H9 (cell line): ENCODE measurements around the gene SFRP5. TPM values are rescaled to one million over a fixed set of nuclear protein-coding genes. Genes with fewer than 3 reads are reported as not detected.

ENCODE experiments used
- DNase-seq: peaks from one replicate; pipeline ENCODE4 v3.0.0-alpha.2; 2017
- H2AFZ ChIP-seq: one replicate; pipeline ENCODE4 v1.6.1; 2013; ENCODE audit warnings: mild to moderate bottlenecking, low read length, control low read depth, moderate library complexity
- H2AK5ac ChIP-seq: 2 replicates; pipeline ENCODE4 v1.6.1; 2013; ENCODE audit warnings: low read length, control low read depth, mixed read lengths; ENCODE audit not compliant: insufficient read length
- H2BK120ac ChIP-seq: one replicate; pipeline ENCODE4 v1.6.1; 2013; ENCODE audit warnings: low read depth, mild to moderate bottlenecking, low read length, control low read depth, inconsistent platforms; ENCODE audit not compliant: poor library complexity, severe bottlenecking
- H2BK12ac ChIP-seq: 2 replicates; pipeline ENCODE4 v1.6.1; 2013; ENCODE audit warnings: low read length, control low read depth, mixed read lengths, low read depth; ENCODE audit not compliant: insufficient read length
- H2BK15ac ChIP-seq: 2 replicates; pipeline ENCODE4 v1.6.1; 2013; ENCODE audit warnings: low read depth, low read length, control low read depth
- H2BK20ac ChIP-seq: one replicate; pipeline ENCODE4 v1.6.1; 2013; ENCODE audit warnings: low read depth, mild to moderate bottlenecking, low read length, control low read depth, inconsistent platforms; ENCODE audit not compliant: poor library complexity, severe bottlenecking
- H2BK5ac ChIP-seq: 2 replicates; pipeline ENCODE4 v1.6.1; 2013; ENCODE audit warnings: low read length, control low read depth, mixed read lengths; ENCODE audit not compliant: insufficient read length
- H3K14ac ChIP-seq: 2 replicates; pipeline ENCODE4 v1.6.1; 2013; ENCODE audit warnings: low read length, control low read depth; ENCODE audit not compliant: insufficient read depth
- H3K18ac ChIP-seq: 2 replicates; pipeline ENCODE4 v1.6.1; 2013; ENCODE audit warnings: low read depth, mild to moderate bottlenecking, mixed read lengths, low read length, control low read depth; ENCODE audit not compliant: insufficient read length
- H3K23ac ChIP-seq: 2 replicates; pipeline ENCODE4 v1.6.1; 2013; ENCODE audit warnings: low read length, control low read depth, mixed read lengths, low read depth; ENCODE audit not compliant: insufficient read length
- H3K23me2 ChIP-seq: 2 replicates; pipeline ENCODE4 v1.6.1; 2013; ENCODE audit warnings: low read depth, mild to moderate bottlenecking, mixed read lengths, low read length, control low read depth; ENCODE audit not compliant: insufficient read length, poor library complexity, severe bottlenecking
- H3K27ac ChIP-seq: 2 replicates; pipeline ENCODE4 v1.5.1; 2013; ENCODE audit warnings: low read length, control low read depth, mixed read lengths, low read depth; ENCODE audit not compliant: insufficient read length
- H3K27me3 ChIP-seq: 2 replicates; pipeline ENCODE4 v1.6.1; 2013; ENCODE audit warnings: low read length, control low read depth, inconsistent platforms; ENCODE audit not compliant: insufficient read depth
- H3K4ac ChIP-seq: 2 replicates; pipeline ENCODE4 v1.6.1; 2013; ENCODE audit warnings: low read depth, mild to moderate bottlenecking, control low read depth, inconsistent platforms, low read length, moderate library complexity
- H3K4me1 ChIP-seq: 2 replicates; pipeline ENCODE4 v1.6.1; 2013; ENCODE audit warnings: low read length, control low read depth, inconsistent platforms; ENCODE audit not compliant: insufficient read depth
- H3K4me2 ChIP-seq: 2 replicates; pipeline ENCODE4 v1.6.1; 2013; ENCODE audit warnings: low read length, control low read depth, mixed read lengths; ENCODE audit not compliant: insufficient read length, insufficient read depth
- H3K56ac ChIP-seq: 2 replicates; pipeline ENCODE4 v1.6.1; 2013; ENCODE audit warnings: low read depth, mild to moderate bottlenecking, mixed read lengths, low read length, control low read depth; ENCODE audit not compliant: insufficient read length
- H3K79me1 ChIP-seq: 2 replicates; pipeline ENCODE4 v1.6.1; 2013; ENCODE audit warnings: low read depth, mild to moderate bottlenecking, moderate library complexity, low read length, control low read depth, inconsistent platforms; ENCODE audit not compliant: insufficient read depth, poor library complexity, severe bottlenecking
- H3K79me2 ChIP-seq: 2 replicates; pipeline ENCODE4 v1.6.1; 2013; ENCODE audit warnings: low read length, control low read depth, inconsistent platforms; ENCODE audit not compliant: insufficient read depth
- H3K9ac ChIP-seq: 2 replicates; pipeline ENCODE4 v1.6.1; 2013; ENCODE audit warnings: low read length, control low read depth, mixed read lengths; ENCODE audit not compliant: insufficient read length; ENCODE audit errors: extremely low read depth
- H3K9me3 ChIP-seq: one replicate; pipeline ENCODE4 v1.6.1; 2013; ENCODE audit warnings: low read depth, low read length, inconsistent platforms; ENCODE audit not compliant: control insufficient read depth
- H3T11ph ChIP-seq: one replicate; pipeline ENCODE4 v1.6.1; 2013; ENCODE audit warnings: mild to moderate bottlenecking, low read length, control low read depth, inconsistent platforms
- H4K20me1 ChIP-seq: one replicate; pipeline ENCODE4 v1.6.1; 2013; ENCODE audit not compliant: control insufficient read depth, insufficient read length, insufficient read depth
- H4K5ac ChIP-seq: 2 replicates; pipeline ENCODE4 v1.6.1; 2013; ENCODE audit warnings: low read depth, mild to moderate bottlenecking, mixed read lengths, low read length, control low read depth; ENCODE audit not compliant: insufficient read length
- H4K8ac ChIP-seq: replicated peaks from 2 replicates; pipeline ENCODE4 v1.6.1; 2013; ENCODE audit warnings: low read length, control low read depth, mixed read lengths, low read depth; ENCODE audit not compliant: insufficient read length
- H4K91ac ChIP-seq: 2 replicates; pipeline ENCODE4 v1.6.1; 2013; ENCODE audit warnings: low read depth, mild to moderate bottlenecking, moderate library complexity, mixed read lengths, low read length, control low read depth; ENCODE audit not compliant: insufficient read length
- H3K27ac Mint-ChIP-seq, 3 experiments: 2 replicates in 2 of 3; 3 replicates in 1 of 3; pipeline ENCODE4 v1.8.0; 2020 to 2021; ENCODE audit warnings: mixed read lengths in 3 of 3, mild to moderate bottlenecking in 1 of 3, moderate library complexity in 1 of 3
- H3K27me3 Mint-ChIP-seq: 2 replicates; pipeline ENCODE4 v1.8.0; 2021; ENCODE audit warnings: low read depth, mild to moderate bottlenecking, moderate library complexity, mixed read lengths
- H3K36me3 Mint-ChIP-seq, 3 experiments: 2 replicates in 2 of 3; 3 replicates in 1 of 3; pipeline ENCODE4 v1.8.0; 2020 to 2021; ENCODE audit warnings: low read depth in 3 of 3, mixed read lengths in 3 of 3; ENCODE audit not compliant: insufficient read depth in 1 of 3
- H3K4me1 Mint-ChIP-seq, 2 experiments: 2 replicates each; pipeline ENCODE4 v1.8.0; 2020; ENCODE audit warnings: mixed read lengths in 2 of 2
- H3K4me3 Mint-ChIP-seq, 2 experiments: 2 replicates in 1 of 2; 3 replicates in 1 of 2; pipeline ENCODE4 v1.8.0; 2020 to 2021; ENCODE audit warnings: mild to moderate bottlenecking in 2 of 2, mixed read lengths in 2 of 2, moderate library complexity in 1 of 2
- H3K9me3 Mint-ChIP-seq, 2 experiments: 2 replicates in 1 of 2; 3 replicates in 1 of 2; pipeline ENCODE4 v1.8.0; 2020; ENCODE audit warnings: mild to moderate bottlenecking in 2 of 2, mixed read lengths in 2 of 2, moderate library complexity in 1 of 2
- WGBS: extraction: QIAGEN DNeasy Blood & Tissue Kit; methylation state at CpG from one replicate; pipeline ENCODE4 v1.1.7; 2013; ENCODE audit warnings: missing lambda C conversion rate, low lambda C conversion rate, mixed read lengths; ENCODE audit not compliant: insufficient read length; ENCODE audit errors: extremely low coverage; 5-methylcytosine and 5-hydroxymethylcytosine counted together
- total RNA-seq: library from RNA; stranded (reverse); gene quantifications from 2 replicates; pipeline ENCODE4 v1.2.1, GENCODE V29; 2021
- TF ChIP-seq, protein P1 (sequence below): fragments of 200-600 bp; sonication (generic); conservative IDR thresholded peaks from 3 replicates; pipeline ENCODE4 v1.8.0; 2021; ENCODE audit warnings: antibody characterized with exemption, mild to moderate bottlenecking

The SFRP5 gene
- total RNA-seq, 1 experiment from 2014 or later: 1.7 TPM

DNA sequence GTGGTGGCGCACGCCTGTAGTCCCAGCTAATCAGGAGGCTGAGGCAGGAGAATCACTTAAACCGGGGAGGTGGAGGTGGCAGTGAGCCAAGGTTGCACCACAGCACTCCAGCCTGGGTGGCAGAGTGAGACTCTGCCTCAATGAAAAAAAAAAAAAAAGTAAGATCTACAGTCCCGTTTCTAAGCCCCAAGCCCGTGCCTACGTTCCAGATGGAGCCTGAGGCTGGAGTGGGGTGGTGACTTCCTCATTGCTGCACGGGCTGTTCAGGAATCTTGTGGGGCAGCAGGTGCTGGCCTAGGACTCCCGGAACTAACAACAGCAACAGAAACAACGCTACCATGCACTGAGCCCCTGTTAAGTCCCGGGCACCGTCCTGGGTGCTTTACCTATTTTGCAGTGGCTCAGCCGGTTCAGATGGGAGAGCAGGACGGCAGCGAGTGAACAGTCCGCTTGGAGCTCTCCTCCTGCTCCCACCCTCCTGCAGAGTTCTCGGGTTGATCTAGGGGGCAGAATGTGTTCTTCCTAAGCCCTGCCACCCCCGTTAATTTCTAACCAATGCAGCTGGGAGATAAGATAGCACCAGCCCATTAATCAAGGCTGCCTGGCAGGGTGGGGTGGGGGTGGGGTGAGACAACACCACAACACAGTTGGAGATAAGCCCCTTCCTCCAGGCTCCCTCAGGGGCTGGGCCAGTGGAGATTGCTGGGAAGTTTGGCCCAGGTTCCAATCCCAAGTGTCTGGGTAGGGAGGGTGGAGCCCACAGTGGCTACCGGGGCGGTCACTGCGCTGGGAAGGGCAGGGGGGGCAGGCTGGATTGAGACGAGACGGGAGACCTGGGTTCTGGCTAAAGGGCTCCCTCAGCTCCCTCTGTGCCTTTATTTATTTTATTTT is 17.0 kb upstream of the SFRP5 start:
- H3K4me3 Mint-ChIP-seq: no peak overlapping the region
- H3T11ph ChIP-seq: no peak overlapping the region
- WGBS: no CpG with 5 or more reads among the region's 22 CpGs

More for the DNA sequence above, 17.0 kb upstream of the SFRP5 start:
- Histone ChIP-seq H2AFZ (no peak overlapping the region), H3K23me2 (no peaks in the 10 kb centered on the region), H3K27ac (no peak overlapping the region), H3K18ac (no peak overlapping the region), H4K8ac (no peak overlapping the region), H4K91ac (no peak overlapping the region), H2BK15ac (no peak overlapping the region), H3K14ac (no peak overlapping the region), H2BK20ac (no peak overlapping the region), H3K9me3 (no peaks in the 10 kb centered on the region), H2AK5ac (no peak overlapping the region), H2BK12ac (no peak overlapping the region), H3K4me1 (no peaks in the 10 kb centered on the region), H2BK5ac (no peak overlapping the region), H3K79me1 (no peaks in the 10 kb centered on the region), H3K23ac (no peak overlapping the region), H3K4me2 (no peak overlapping the region), H3K79me2 (no peaks in the 10 kb centered on the region), H2BK120ac (no peak overlapping the region), H3K56ac (no peak overlapping the region), H4K20me1 (peaks cover 4% of the 10 kb centered on the region), H3K4ac (no peak overlapping the region), H4K5ac (no peak overlapping the region), H3K9ac (no peak overlapping the region), H3K27me3 (no peaks in the 10 kb centered on the region)
- no peak for DNase-seq
- TF ChIP-seq, protein P1, sequence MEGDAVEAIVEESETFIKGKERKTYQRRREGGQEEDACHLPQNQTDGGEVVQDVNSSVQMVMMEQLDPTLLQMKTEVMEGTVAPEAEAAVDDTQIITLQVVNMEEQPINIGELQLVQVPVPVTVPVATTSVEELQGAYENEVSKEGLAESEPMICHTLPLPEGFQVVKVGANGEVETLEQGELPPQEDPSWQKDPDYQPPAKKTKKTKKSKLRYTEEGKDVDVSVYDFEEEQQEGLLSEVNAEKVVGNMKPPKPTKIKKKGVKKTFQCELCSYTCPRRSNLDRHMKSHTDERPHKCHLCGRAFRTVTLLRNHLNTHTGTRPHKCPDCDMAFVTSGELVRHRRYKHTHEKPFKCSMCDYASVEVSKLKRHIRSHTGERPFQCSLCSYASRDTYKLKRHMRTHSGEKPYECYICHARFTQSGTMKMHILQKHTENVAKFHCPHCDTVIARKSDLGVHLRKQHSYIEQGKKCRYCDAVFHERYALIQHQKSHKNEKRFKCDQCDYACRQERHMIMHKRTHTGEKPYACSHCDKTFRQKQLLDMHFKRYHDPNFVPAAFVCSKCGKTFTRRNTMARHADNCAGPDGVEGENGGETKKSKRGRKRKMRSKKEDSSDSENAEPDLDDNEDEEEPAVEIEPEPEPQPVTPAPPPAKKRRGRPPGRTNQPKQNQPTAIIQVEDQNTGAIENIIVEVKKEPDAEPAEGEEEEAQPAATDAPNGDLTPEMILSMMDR: no peak
- Mint-ChIP-seq H3K4me1 (peaks cover 7 to 12% of the 10 kb centered on the region in 2 experiments), H3K36me3 (no peaks in the 10 kb centered on the region), H3K9me3 (no peaks in the 10 kb centered on the region), H3K27me3 (peaks cover 7% of the 10 kb centered on the region), H3K27ac (no peak overlapping the region; a peak in 2 of 7 replicates)
